ENCODE results near the gene AP3B1. TPM values are rescaled to one million over a fixed set of nuclear protein-coding genes. Genes with fewer than 3 reads are reported as not detected.
"Not testable (repeated sequence)": the region's sequence is repeated elsewhere in the genome, so short reads cannot be mapped to it uniquely, and the experiment has no call there.

AP3B1 gene
- total RNA-seq, 4 donors from 2014 or later = 52.6 to 74.3 (median 58.9) TPM

- no peaks in the 10 kb centered on the region for H3K27me3 ChIP-seq
- H3K4me3 ChIP-seq = no peak overlapping the region
- no peak for DNase-seq
- H3K9me3 ChIP-seq = no peaks in the 10 kb centered on the region
- H3K4me1 ChIP-seq = no peaks in the 10 kb centered on the region
- H3K27ac ChIP-seq = no peak overlapping the region
- no peaks in the 10 kb centered on the region for H3K36me3 ChIP-seq
- TF ChIP-seq CTCF (IDR thresholded peaks at IDR 0.05) = no peak
- no peak for TF ChIP-seq POLR2A (IDR thresholded peaks at IDR 0.05)
Observed at GRCh38 chr5:78077369-78078068, 217.0 kb downstream of the AP3B1 start.

DNA sequence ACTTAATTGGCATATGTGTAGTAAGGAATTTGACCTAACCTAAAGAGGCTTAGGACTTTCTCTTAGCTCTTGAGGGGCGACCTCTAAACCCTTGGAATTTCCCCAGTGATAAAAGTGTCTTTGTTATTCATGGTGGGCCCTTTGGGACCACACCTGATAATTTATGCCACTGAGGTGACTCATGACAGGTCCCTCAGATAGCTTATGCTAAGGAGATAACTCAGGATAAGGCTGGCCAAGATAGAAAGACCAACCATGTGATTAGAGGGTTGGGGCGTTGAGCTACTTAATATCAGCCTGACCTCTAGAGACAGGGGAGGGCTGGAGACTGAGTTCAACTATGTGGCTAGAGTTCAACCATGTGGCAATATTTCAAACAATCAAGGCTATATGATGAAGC lies 218.1 kb downstream of the AP3B1 start:
- Histone ChIP-seq H3K27me3 (no peaks in the 10 kb centered on the region), H3K4me1 (no peaks in the 10 kb centered on the region), H3K36me3 (no peaks in the 10 kb centered on the region), H3K4me3 (no peak overlapping the region), H3K9me3 (no peaks in the 10 kb centered on the region), H3K27ac (no peak overlapping the region)
- no peak for DNase-seq
- TF ChIP-seq CTCF (IDR thresholded peaks at IDR 0.05) (no peak), POLR2A (IDR thresholded peaks at IDR 0.05) (no peak)

GRCh38 chr5:78075301-78075700 lies 219.2 kb downstream of the AP3B1 start:
- Histone ChIP-seq H3K9me3 (no peaks in the 10 kb centered on the region), H3K27me3 (no peaks in the 10 kb centered on the region), H3K36me3 (no peaks in the 10 kb centered on the region), H3K4me1 (no peaks in the 10 kb centered on the region), H3K27ac (no peak overlapping the region), H3K4me3 (no peak overlapping the region)
- DNase-seq = no peak
- TF ChIP-seq CTCF (IDR thresholded peaks at IDR 0.05) = no peak

DNA sequence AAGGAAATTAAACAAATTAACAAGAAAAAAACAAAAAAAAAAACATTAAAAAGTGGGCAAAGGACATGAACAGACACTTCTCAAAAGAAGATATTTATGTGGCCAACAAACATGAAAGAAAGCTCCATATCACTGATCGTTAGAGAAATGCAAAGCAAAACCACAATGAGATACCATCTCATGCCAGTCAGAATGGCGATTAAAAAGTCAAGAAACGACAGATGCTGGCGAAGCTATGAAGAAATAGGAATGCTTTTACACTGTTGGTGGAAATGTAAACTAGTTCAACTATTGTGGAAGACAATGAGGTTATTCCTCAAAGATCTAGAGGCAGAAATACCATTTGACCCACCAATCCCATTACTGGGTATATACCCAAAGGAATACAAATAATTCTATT lies 223.8 kb downstream of the AP3B1 start:
- not testable (repeated sequence) for DNase-seq

DNA sequence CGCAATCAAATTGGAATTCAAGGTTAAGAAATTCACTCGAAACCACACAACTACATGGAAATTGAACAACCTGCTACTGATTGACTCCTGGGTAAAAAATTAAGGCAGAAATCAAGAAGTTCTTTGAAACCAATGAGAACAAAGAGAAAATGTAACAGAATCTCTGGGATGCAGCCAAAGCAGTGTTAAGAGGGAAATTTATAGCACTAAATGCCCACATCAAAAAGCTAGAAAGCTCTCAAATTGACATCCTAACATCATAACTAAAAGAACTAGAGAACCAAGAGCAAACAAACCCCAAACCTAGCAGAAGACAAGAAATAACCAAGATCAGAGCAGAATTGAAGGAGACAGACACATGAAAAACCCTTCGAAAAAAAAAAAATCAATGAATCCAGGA lies 226.9 kb downstream of the AP3B1 start:
- DNase-seq, H3K27me3 ChIP-seq, H3K4me3 ChIP-seq, H3K4me1 ChIP-seq, H3K27ac ChIP-seq, H3K9me3 ChIP-seq, H3K36me3 ChIP-seq: not testable (repeated sequence)

More for the DNA sequence above, 223.8 kb downstream of the AP3B1 start:
- not testable (repeated sequence) for H3K4me1 ChIP-seq, H3K27ac ChIP-seq, H3K4me3 ChIP-seq, H3K36me3 ChIP-seq, H3K27me3 ChIP-seq, H3K9me3 ChIP-seq

DNA sequence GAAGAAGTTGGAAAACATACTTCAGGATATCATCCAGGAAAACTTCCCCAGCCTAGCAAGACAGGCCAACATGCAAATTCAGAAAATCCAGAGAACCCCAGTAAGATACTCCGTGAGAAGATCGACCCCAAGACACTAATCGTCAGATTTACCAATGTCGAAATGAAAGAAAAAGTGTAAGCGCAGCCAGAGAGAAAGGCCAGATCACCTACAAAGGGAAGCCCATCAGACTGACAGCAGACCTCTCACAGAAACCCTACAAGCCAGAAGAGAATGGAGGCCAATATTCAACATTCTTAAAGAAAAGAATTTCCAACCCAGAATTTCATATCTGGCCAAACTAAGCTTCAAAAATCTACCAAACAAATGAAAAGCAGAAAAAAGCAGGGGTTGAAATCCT lies 227.8 kb downstream of the AP3B1 start:
- not testable (repeated sequence) for H3K36me3 ChIP-seq

GRCh38 chr5:78065663-78066062 lies 228.8 kb downstream of the AP3B1 start:
- no peak for DNase-seq
- Histone ChIP-seq H3K4me3 (no peak overlapping the region), H3K36me3 (no peaks in the 10 kb centered on the region), H3K4me1 (no peaks in the 10 kb centered on the region), H3K27ac (no peak overlapping the region), H3K27me3 (no peaks in the 10 kb centered on the region), H3K9me3 (peaks cover 0 to 3% (median 0%) of the 10 kb centered on the region in 4 donors)
- TF ChIP-seq CTCF (IDR thresholded peaks at IDR 0.05) (no peak), POLR2A (IDR thresholded peaks at IDR 0.05) (no peak)

More for the DNA sequence above, 227.8 kb downstream of the AP3B1 start:
- not testable (repeated sequence) for H3K4me3 ChIP-seq, H3K27ac ChIP-seq, H3K27me3 ChIP-seq, DNase-seq, H3K4me1 ChIP-seq, H3K9me3 ChIP-seq

Data from Peyer's patch (tissue), 4 donors.